ENCODE measurements around the gene NEK10.
"Not testable (repeated sequence)": the region's sequence is repeated elsewhere in the genome, so short reads cannot be mapped to it uniquely, and the experiment has no call there.

Gene NEK10

GRCh38 chr3:27302891-27303290 is 66.3 kb downstream of the NEK10 start:
- no peaks in the 10 kb centered on the region for H3K36me3 ChIP-seq (ENCODE audit: insufficient read depth, low read length)
- H3K4me3 ChIP-seq (ENCODE audit: low read length, poor library complexity, severe bottlenecking) = no peak overlapping the region
- no peak for TF ChIP-seq CTCF (conservative IDR thresholded peaks at IDR 0.05; ENCODE audit: low read length)
- no peak for TF ChIP-seq EZH2phosphoT487 (IDR thresholded peaks at IDR 0.05; ENCODE audit: borderline replicate concordance)

GRCh38 chr3:27298981-27299380 is 70.2 kb downstream of the NEK10 start:
- H3K27me3 ChIP-seq (ENCODE audit: insufficient read depth, low read length, poor library complexity, severe bottlenecking); H3K9ac ChIP-seq (ENCODE audit: low read depth, low read length, poor library complexity, severe bottlenecking); H3F3A ChIP-seq (ENCODE audit: low read depth); H3K9me3 ChIP-seq (ENCODE audit: insufficient read depth, low read depth, low read length); H3K9me2 ChIP-seq (replicated peaks; ENCODE audit: low read depth, low read length); H3K4me1 ChIP-seq (ENCODE audit: insufficient read depth, low read length, poor library complexity, severe bottlenecking); H3K79me2 ChIP-seq (ENCODE audit: insufficient read depth, low read length); H3K36me3 ChIP-seq (ENCODE audit: insufficient read depth, low read length); H4K20me1 ChIP-seq (ENCODE audit: insufficient read depth, low read length, poor library complexity, severe bottlenecking); H3K4me2 ChIP-seq (ENCODE audit: low read depth, low read length, poor library complexity, severe bottlenecking); H3K4me3 ChIP-seq (ENCODE audit: low read length, poor library complexity, severe bottlenecking); H2AFZ ChIP-seq (ENCODE audit: low read length): not testable (repeated sequence)

More at GRCh38 chr3:27302891-27303290, 66.3 kb downstream of the NEK10 start:
- Histone ChIP-seq H3K9ac (ENCODE audit: low read depth, low read length, poor library complexity, severe bottlenecking) (no peak overlapping the region), H3K4me2 (ENCODE audit: low read depth, low read length, poor library complexity, severe bottlenecking) (no peak overlapping the region), H4K20me1 (ENCODE audit: insufficient read depth, low read length, poor library complexity, severe bottlenecking) (no peaks in the 10 kb centered on the region), H3K27me3 (ENCODE audit: insufficient read depth, low read length, poor library complexity, severe bottlenecking) (no peaks in the 10 kb centered on the region), H3F3A (ENCODE audit: low read depth) (no peaks in the 10 kb centered on the region), H3K9me2 (replicated peaks; ENCODE audit: low read depth, low read length) (no peaks in the 10 kb centered on the region), H3K4me1 (ENCODE audit: insufficient read depth, low read length, poor library complexity, severe bottlenecking) (no peaks in the 10 kb centered on the region), H2AFZ (ENCODE audit: low read length) (no peak overlapping the region), H3K79me2 (ENCODE audit: insufficient read depth, low read length) (no peaks in the 10 kb centered on the region), H3K9me3 (ENCODE audit: insufficient read depth, low read depth, low read length) (no peaks in the 10 kb centered on the region)

GRCh38 chr3:27293939-27294338 is 75.2 kb downstream of the NEK10 start:
- H3K9ac ChIP-seq (ENCODE audit: low read depth, low read length, poor library complexity, severe bottlenecking) = no peak overlapping the region
- H4K20me1 ChIP-seq (ENCODE audit: insufficient read depth, low read length, poor library complexity, severe bottlenecking) = no peaks in the 10 kb centered on the region
- TF ChIP-seq CTCF (conservative IDR thresholded peaks at IDR 0.05; ENCODE audit: low read length) = no peak
- no peak for TF ChIP-seq EZH2phosphoT487 (IDR thresholded peaks at IDR 0.05; ENCODE audit: borderline replicate concordance)
- H3K4me2 ChIP-seq (ENCODE audit: low read depth, low read length, poor library complexity, severe bottlenecking) = no peak overlapping the region
- H3K4me1 ChIP-seq (ENCODE audit: insufficient read depth, low read length, poor library complexity, severe bottlenecking) = no peaks in the 10 kb centered on the region
- no peak overlapping the region for H3K4me3 ChIP-seq (ENCODE audit: low read length, poor library complexity, severe bottlenecking)
- H3K36me3 ChIP-seq (ENCODE audit: insufficient read depth, low read length) = no peaks in the 10 kb centered on the region
- no peak overlapping the region for H2AFZ ChIP-seq (ENCODE audit: low read length)
- no peaks in the 10 kb centered on the region for H3F3A ChIP-seq (ENCODE audit: low read depth)
- no peaks in the 10 kb centered on the region for H3K9me2 ChIP-seq (replicated peaks; ENCODE audit: low read depth, low read length)
- no peaks in the 10 kb centered on the region for H3K27me3 ChIP-seq (ENCODE audit: insufficient read depth, low read length, poor library complexity, severe bottlenecking)
- H3K9me3 ChIP-seq (ENCODE audit: insufficient read depth, low read depth, low read length) = no peaks in the 10 kb centered on the region
- H3K79me2 ChIP-seq (ENCODE audit: insufficient read depth, low read length) = no peaks in the 10 kb centered on the region

- Histone ChIP-seq H3K4me2 (ENCODE audit: low read depth, low read length, poor library complexity, severe bottlenecking) (no peak overlapping the region), H3K9ac (ENCODE audit: low read depth, low read length, poor library complexity, severe bottlenecking) (no peak overlapping the region), H3K4me1 (ENCODE audit: insufficient read depth, low read length, poor library complexity, severe bottlenecking) (no peaks in the 10 kb centered on the region), H3K36me3 (ENCODE audit: insufficient read depth, low read length) (no peaks in the 10 kb centered on the region), H2AFZ (ENCODE audit: low read length) (no peak overlapping the region), H3F3A (ENCODE audit: low read depth) (no peaks in the 10 kb centered on the region), H3K9me2 (replicated peaks; ENCODE audit: low read depth, low read length) (no peaks in the 10 kb centered on the region), H4K20me1 (ENCODE audit: insufficient read depth, low read length, poor library complexity, severe bottlenecking) (no peaks in the 10 kb centered on the region), H3K79me2 (ENCODE audit: insufficient read depth, low read length) (no peaks in the 10 kb centered on the region), H3K4me3 (ENCODE audit: low read length, poor library complexity, severe bottlenecking) (no peak overlapping the region), H3K27me3 (ENCODE audit: insufficient read depth, low read length, poor library complexity, severe bottlenecking) (no peaks in the 10 kb centered on the region), H3K9me3 (ENCODE audit: insufficient read depth, low read depth, low read length) (no peaks in the 10 kb centered on the region)
- TF ChIP-seq CTCF (conservative IDR thresholded peaks at IDR 0.05; ENCODE audit: low read length) (no peak), EZH2phosphoT487 (IDR thresholded peaks at IDR 0.05; ENCODE audit: borderline replicate concordance) (no peak)
Observed at GRCh38 chr3:27290760-27291159, 78.4 kb downstream of the NEK10 start.

All from Loucy (cell line).